Measurements from ENCODE around the gene ACADVL. TPM values are rescaled to one million over a fixed set of nuclear protein-coding genes. Genes with fewer than 3 reads are reported as not detected.

ACADVL gene
- total and polyA plus RNA-seq, 10 donors: 320 to 963 (median 586) TPM

GRCh38 chr17:7217113-7217987 is 2.4 kb upstream of the ACADVL start:
- 2 to 4% (median 3%) methylated on average over 25 to 32 of the region's 32 CpGs for WGBS, 5 donors
- intact Hi-C loops (cut with DNase I; ENCODE audit: low total_unique reads): no loop called here
- TF ChIP-seq, protein P1, sequence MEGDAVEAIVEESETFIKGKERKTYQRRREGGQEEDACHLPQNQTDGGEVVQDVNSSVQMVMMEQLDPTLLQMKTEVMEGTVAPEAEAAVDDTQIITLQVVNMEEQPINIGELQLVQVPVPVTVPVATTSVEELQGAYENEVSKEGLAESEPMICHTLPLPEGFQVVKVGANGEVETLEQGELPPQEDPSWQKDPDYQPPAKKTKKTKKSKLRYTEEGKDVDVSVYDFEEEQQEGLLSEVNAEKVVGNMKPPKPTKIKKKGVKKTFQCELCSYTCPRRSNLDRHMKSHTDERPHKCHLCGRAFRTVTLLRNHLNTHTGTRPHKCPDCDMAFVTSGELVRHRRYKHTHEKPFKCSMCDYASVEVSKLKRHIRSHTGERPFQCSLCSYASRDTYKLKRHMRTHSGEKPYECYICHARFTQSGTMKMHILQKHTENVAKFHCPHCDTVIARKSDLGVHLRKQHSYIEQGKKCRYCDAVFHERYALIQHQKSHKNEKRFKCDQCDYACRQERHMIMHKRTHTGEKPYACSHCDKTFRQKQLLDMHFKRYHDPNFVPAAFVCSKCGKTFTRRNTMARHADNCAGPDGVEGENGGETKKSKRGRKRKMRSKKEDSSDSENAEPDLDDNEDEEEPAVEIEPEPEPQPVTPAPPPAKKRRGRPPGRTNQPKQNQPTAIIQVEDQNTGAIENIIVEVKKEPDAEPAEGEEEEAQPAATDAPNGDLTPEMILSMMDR (IDR thresholded peaks at IDR 0.05 in 8 of 11, conservative IDR thresholded peaks at IDR 0.05 in 3 of 11): no peak
- TF ChIP-seq POLR2AphosphoS5 (IDR thresholded peaks at IDR 0.05): no peak
- no peak for TF ChIP-seq POLR2A (IDR thresholded peaks at IDR 0.05)
- Histone ChIP-seq H3K4me1 (peaks cover 45 to 89% (median 81%) of the 10 kb centered on the region in 6 donors), H3K27ac (peak overlapping the region; percentile 19 to 99 (median 72)), H3K36me3 (peaks cover 0 to 16% (median 4%) of the 10 kb centered on the region in 6 donors), H3K9me3 (no peaks in the 10 kb centered on the region), H3K4me3 (peak overlapping the region in 7 of 8 donors; percentile 20 to 87 (median 40)), H3K27me3 (replicated peaks in 1 of 7) (no peaks in the 10 kb centered on the region)
- no peak for DNase-seq

DNA sequence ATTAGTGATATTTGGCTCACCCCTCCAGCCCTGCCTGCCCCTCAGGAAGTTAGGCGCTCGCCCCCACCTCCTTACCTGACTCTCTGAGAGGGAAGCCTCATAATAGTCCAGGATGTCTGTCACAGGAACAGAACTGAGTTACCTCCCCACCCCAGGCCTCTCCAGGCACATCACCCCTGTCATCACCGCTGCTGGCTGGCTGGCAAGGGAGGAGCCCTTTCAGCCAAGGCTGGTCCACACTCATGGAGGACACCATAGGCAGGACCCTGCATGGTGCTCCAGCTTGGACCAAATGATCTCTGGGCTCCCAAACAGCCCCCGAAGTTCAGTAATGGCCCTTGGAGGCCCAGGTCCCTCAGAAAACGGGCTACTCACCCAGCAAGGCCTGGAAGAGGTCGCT is 1.6 kb upstream of the ACADVL start:
- DNase-seq: no peak
- H3K27ac ChIP-seq: peak overlapping the region; percentile 19 to 99 (median 80)
- H3K4me3 ChIP-seq: peak overlapping the region in 4 of 8 donors; percentile 40 to 87 (median 50)

DNA sequence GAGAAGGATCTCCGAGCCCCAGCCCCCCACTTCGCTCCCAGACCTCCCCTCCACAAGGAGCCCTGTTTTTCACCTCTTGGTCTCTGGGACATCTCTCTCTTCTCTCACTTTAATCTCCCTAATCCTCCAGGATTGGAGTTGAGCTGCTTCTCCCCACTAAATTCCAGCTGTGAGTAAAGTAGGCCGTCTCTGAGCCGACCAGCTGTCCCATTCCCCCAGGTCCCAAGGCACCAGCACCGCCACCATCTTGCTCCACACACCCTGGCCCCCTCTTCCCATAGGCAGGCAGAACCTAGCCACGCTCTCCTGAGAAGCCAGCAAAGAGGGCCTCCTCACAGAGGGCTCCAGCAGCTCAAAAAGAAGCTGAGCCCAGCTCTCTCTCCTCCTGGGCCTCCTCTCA is 980 bp upstream of the ACADVL start:
- H3K4me1 ChIP-seq: peaks cover 45 to 89% (median 74%) of the 10 kb centered on the region in 6 donors

More for the DNA sequence above, 1.6 kb upstream of the ACADVL start:
- no peak for TF ChIP-seq POLR2A (IDR thresholded peaks at IDR 0.05)
- TF ChIP-seq POLR2AphosphoS5 (IDR thresholded peaks at IDR 0.05): peak in 1 of 3 donors; percentile 11
- H3K36me3 ChIP-seq: peaks cover 0 to 24% (median 13%) of the 10 kb centered on the region in 6 donors
- no peaks in the 10 kb centered on the region for H3K9me3 ChIP-seq
- no peaks in the 10 kb centered on the region for H3K27me3 ChIP-seq (replicated peaks in 1 of 7)
- 53 to 73% (median 60%) methylated on average over 6 of the region's 6 CpGs for WGBS, 5 donors
- intact Hi-C loops (cut with DNase I; ENCODE audit: low total_unique reads): no loop called here
- H3K4me1 ChIP-seq: peaks cover 45 to 95% (median 79%) of the 10 kb centered on the region in 6 donors

GRCh38 chr17:7219229-7219811 is 418 bp upstream of the ACADVL start:
- H3K4me3 ChIP-seq: peak overlapping the region; percentile 83 to 99 (median 92)
- intact Hi-C loops (cut with DNase I; ENCODE audit: low total_unique reads): no loop called here
- H3K36me3 ChIP-seq: peaks cover 0 to 35% (median 24%) of the 10 kb centered on the region in 6 donors
- no peak for DNase-seq
- H3K9me3 ChIP-seq: no peaks in the 10 kb centered on the region
- 13 to 17% (median 17%) methylated on average over 12 of the region's 12 CpGs for WGBS, 5 donors
- peaks cover 39 to 89% (median 70%) of the 10 kb centered on the region in 6 donors for H3K4me1 ChIP-seq
- TF ChIP-seq, protein P1 (IDR thresholded peaks at IDR 0.05 in 8 of 11, conservative IDR thresholded peaks at IDR 0.05 in 3 of 11): no peak
- no peak for TF ChIP-seq POLR2A (IDR thresholded peaks at IDR 0.05)
- TF ChIP-seq POLR2AphosphoS5 (IDR thresholded peaks at IDR 0.05): no peak
- H3K27ac ChIP-seq: peak overlapping the region; percentile 91 to 99 (median 94)
- H3K27me3 ChIP-seq (replicated peaks in 1 of 7): no peaks in the 10 kb centered on the region

More for the DNA sequence above, 980 bp upstream of the ACADVL start:
- H3K27ac ChIP-seq: peak overlapping the region in 6 of 8 donors; percentile 91 to 99 (median 96)
- intact Hi-C loops (cut with DNase I; ENCODE audit: low total_unique reads): no loop called here
- no peak for DNase-seq
- H3K36me3 ChIP-seq: peaks cover 0 to 30% (median 19%) of the 10 kb centered on the region in 6 donors
- no peaks in the 10 kb centered on the region for H3K9me3 ChIP-seq
- H3K4me3 ChIP-seq: peak overlapping the region in 1 of 8 donors; percentile 92
- no peaks in the 10 kb centered on the region for H3K27me3 ChIP-seq (replicated peaks in 1 of 7)
- TF ChIP-seq, protein P1 (IDR thresholded peaks at IDR 0.05 in 8 of 11, conservative IDR thresholded peaks at IDR 0.05 in 3 of 11): no peak
- TF ChIP-seq POLR2A (IDR thresholded peaks at IDR 0.05) (no peak), POLR2AphosphoS5 (IDR thresholded peaks at IDR 0.05) (no peak)
- WGBS, 5 donors: 75 to 89% (median 77%) methylated on average over 6 of the region's 6 CpGs
